ENCODE measurements around the gene GAPT.

The GAPT gene

GRCh38 chr5:58505502-58505901, 14.3 kb downstream of the GAPT start:
- no peak overlapping the region for H3K23ac ChIP-seq (ENCODE audit: low read depth, low read length, poor library complexity)
- H2AK5ac ChIP-seq (ENCODE audit: low read depth, low read length) = no peak overlapping the region
- H2BK5ac ChIP-seq (ENCODE audit: low read length) = no peak overlapping the region
- H2BK12ac ChIP-seq (ENCODE audit: low read length) = no peak overlapping the region
- no peak overlapping the region for H2BK120ac ChIP-seq (ENCODE audit: low read depth, low read length)
- no peaks in the 10 kb centered on the region for H3K79me1 ChIP-seq (ENCODE audit: low read depth, low read length)
- peaks cover 0 to 3% of the 10 kb centered on the region in 2 donors for H3K4me1 ChIP-seq (ENCODE audit: control insufficient read depth in 2 of 2, insufficient read depth in 1 of 2, low read depth in 1 of 2, low read length in 2 of 2)
- no peak overlapping the region for H3K4me2 ChIP-seq (ENCODE audit: insufficient read depth, low read length, poor library complexity, severe bottlenecking)
- no peak overlapping the region for H3K14ac ChIP-seq (ENCODE audit: low read length)
- H3K9me3 ChIP-seq (replicated peaks in 1 of 2; ENCODE audit: control insufficient read depth in 2 of 2, insufficient read depth in 1 of 2, low read depth in 1 of 2, low read length in 2 of 2) = no peaks in the 10 kb centered on the region
- no peak overlapping the region for H4K8ac ChIP-seq (ENCODE audit: low read depth, low read length)
- no peaks in the 10 kb centered on the region for H3K36me3 ChIP-seq (replicated peaks in 1 of 2; ENCODE audit: control insufficient read depth in 2 of 2, insufficient read depth in 2 of 2, low read length in 2 of 2)
- H2BK15ac ChIP-seq (ENCODE audit: low read length) = no peak overlapping the region
- H2AFZ ChIP-seq (ENCODE audit: low read length) = no peak overlapping the region
- H3K27ac ChIP-seq (replicated peaks; ENCODE audit: low read length) = no peak overlapping the region
- no peak overlapping the region for H4K91ac ChIP-seq (ENCODE audit: low read depth, low read length, poor library complexity)
- no peak overlapping the region for H3K4me3 ChIP-seq (ENCODE audit: low read length in 2 of 2)
- no peak overlapping the region for H3K9ac ChIP-seq (ENCODE audit: low read depth, low read length, poor library complexity)
- no peak for DNase-seq (ENCODE audit: low spot score)
- WGBS, 2 donors (ENCODE audit: extremely low coverage in 2 of 2, insufficient read length in 2 of 2, insufficient replicate concordance in 1 of 2) = no CpG with 5 or more reads among the region's 3 CpGs
- H3K4ac ChIP-seq (ENCODE audit: low read length) = no peak overlapping the region
- no peaks in the 10 kb centered on the region for H3K27me3 ChIP-seq (ENCODE audit: control insufficient read depth in 3 of 3, insufficient read depth in 3 of 3, low read depth in 1 of 3, low read length in 3 of 3)
- H3K18ac ChIP-seq (ENCODE audit: low read length) = no peak overlapping the region

GRCh38 chr5:58505971-58506640, 14.9 kb downstream of the GAPT start:
- Histone ChIP-seq H2BK15ac (ENCODE audit: low read length) (no peak overlapping the region), H3K18ac (ENCODE audit: low read length) (no peak overlapping the region), H4K8ac (ENCODE audit: low read depth, low read length) (no peak overlapping the region), H3K36me3 (replicated peaks in 1 of 2; ENCODE audit: control insufficient read depth in 2 of 2, insufficient read depth in 2 of 2, low read length in 2 of 2) (no peaks in the 10 kb centered on the region), H3K23ac (ENCODE audit: low read depth, low read length, poor library complexity) (no peak overlapping the region), H3K14ac (ENCODE audit: low read length) (no peak overlapping the region), H3K9me3 (replicated peaks in 1 of 2; ENCODE audit: control insufficient read depth in 2 of 2, insufficient read depth in 1 of 2, low read depth in 1 of 2, low read length in 2 of 2) (no peaks in the 10 kb centered on the region), H3K9ac (ENCODE audit: low read depth, low read length, poor library complexity) (no peak overlapping the region), H2BK5ac (ENCODE audit: low read length) (no peak overlapping the region), H3K4me3 (ENCODE audit: low read length in 2 of 2) (no peak overlapping the region), H2BK12ac (ENCODE audit: low read length) (no peak overlapping the region), H3K4me1 (ENCODE audit: control insufficient read depth in 2 of 2, insufficient read depth in 1 of 2, low read depth in 1 of 2, low read length in 2 of 2) (peaks cover 0 to 3% of the 10 kb centered on the region in 2 donors), H3K4ac (ENCODE audit: low read length) (no peak overlapping the region), H2AK5ac (ENCODE audit: low read depth, low read length) (no peak overlapping the region), H4K91ac (ENCODE audit: low read depth, low read length, poor library complexity) (no peak overlapping the region), H3K4me2 (ENCODE audit: insufficient read depth, low read length, poor library complexity, severe bottlenecking) (no peak overlapping the region), H2AFZ (ENCODE audit: low read length) (no peak overlapping the region), H3K27ac (replicated peaks; ENCODE audit: low read length) (no peak overlapping the region), H3K27me3 (ENCODE audit: control insufficient read depth in 3 of 3, insufficient read depth in 3 of 3, low read depth in 1 of 3, low read length in 3 of 3) (no peaks in the 10 kb centered on the region), H3K79me1 (ENCODE audit: low read depth, low read length) (no peaks in the 10 kb centered on the region), H2BK120ac (ENCODE audit: low read depth, low read length) (no peak overlapping the region)
- WGBS, 2 donors (ENCODE audit: extremely low coverage in 2 of 2, insufficient read length in 2 of 2, insufficient replicate concordance in 1 of 2) = no CpG with 5 or more reads among the region's 2 CpGs
- DNase-seq (ENCODE audit: low spot score) = no peak

- WGBS, 2 donors (ENCODE audit: extremely low coverage in 2 of 2, insufficient read length in 2 of 2, insufficient replicate concordance in 1 of 2) = no CpG with 5 or more reads among the region's 4 CpGs
- H2BK12ac ChIP-seq (ENCODE audit: low read length) = no peak overlapping the region
- no peak overlapping the region for H3K4me3 ChIP-seq (ENCODE audit: low read length in 2 of 2)
- H4K8ac ChIP-seq (ENCODE audit: low read depth, low read length) = no peak overlapping the region
- no peak overlapping the region for H3K18ac ChIP-seq (ENCODE audit: low read length)
- no peaks in the 10 kb centered on the region for H3K79me1 ChIP-seq (ENCODE audit: low read depth, low read length)
- H3K23ac ChIP-seq (ENCODE audit: low read depth, low read length, poor library complexity) = no peak overlapping the region
- H3K4me1 ChIP-seq (ENCODE audit: control insufficient read depth in 2 of 2, insufficient read depth in 1 of 2, low read depth in 1 of 2, low read length in 2 of 2) = peaks cover 0 to 3% of the 10 kb centered on the region in 2 donors
- H3K9ac ChIP-seq (ENCODE audit: low read depth, low read length, poor library complexity) = no peak overlapping the region
- H2BK5ac ChIP-seq (ENCODE audit: low read length) = no peak overlapping the region
- no peak overlapping the region for H2BK15ac ChIP-seq (ENCODE audit: low read length)
- H3K4ac ChIP-seq (ENCODE audit: low read length) = no peak overlapping the region
- no peaks in the 10 kb centered on the region for H3K27me3 ChIP-seq (ENCODE audit: control insufficient read depth in 3 of 3, insufficient read depth in 3 of 3, low read depth in 1 of 3, low read length in 3 of 3)
- H3K9me3 ChIP-seq (replicated peaks in 1 of 2; ENCODE audit: control insufficient read depth in 2 of 2, insufficient read depth in 1 of 2, low read depth in 1 of 2, low read length in 2 of 2) = no peaks in the 10 kb centered on the region
- no peak overlapping the region for H3K14ac ChIP-seq (ENCODE audit: low read length)
- H2AFZ ChIP-seq (ENCODE audit: low read length) = no peak overlapping the region
- no peak overlapping the region for H3K4me2 ChIP-seq (ENCODE audit: insufficient read depth, low read length, poor library complexity, severe bottlenecking)
- no peak overlapping the region for H3K27ac ChIP-seq (replicated peaks; ENCODE audit: low read length)
- H4K91ac ChIP-seq (ENCODE audit: low read depth, low read length, poor library complexity) = no peak overlapping the region
- H2AK5ac ChIP-seq (ENCODE audit: low read depth, low read length) = no peak overlapping the region
- no peaks in the 10 kb centered on the region for H3K36me3 ChIP-seq (replicated peaks in 1 of 2; ENCODE audit: control insufficient read depth in 2 of 2, insufficient read depth in 2 of 2, low read length in 2 of 2)
- H2BK120ac ChIP-seq (ENCODE audit: low read depth, low read length) = no peak overlapping the region
- no peak for DNase-seq (ENCODE audit: low spot score)
Measured at GRCh38 chr5:58507715-58508114, 16.5 kb downstream of the GAPT start.

- no peak overlapping the region for H2AFZ ChIP-seq (ENCODE audit: low read length)
- H3K9me3 ChIP-seq (replicated peaks in 1 of 2; ENCODE audit: control insufficient read depth in 2 of 2, insufficient read depth in 1 of 2, low read depth in 1 of 2, low read length in 2 of 2) = peaks cover 0 to 12% of the 10 kb centered on the region in 2 donors
- H2BK120ac ChIP-seq (ENCODE audit: low read depth, low read length) = no peak overlapping the region
Measured at GRCh38 chr5:58517198-58517597, 26.0 kb downstream of the GAPT start.

More at GRCh38 chr5:58517198-58517597, 26.0 kb downstream of the GAPT start:
- H4K91ac ChIP-seq (ENCODE audit: low read depth, low read length, poor library complexity) = no peak overlapping the region
- no peaks in the 10 kb centered on the region for H3K27me3 ChIP-seq (ENCODE audit: control insufficient read depth in 3 of 3, insufficient read depth in 3 of 3, low read depth in 1 of 3, low read length in 3 of 3)
- no peak for DNase-seq (ENCODE audit: low spot score)
- H3K9ac ChIP-seq (ENCODE audit: low read depth, low read length, poor library complexity) = no peak overlapping the region
- H3K36me3 ChIP-seq (replicated peaks in 1 of 2; ENCODE audit: control insufficient read depth in 2 of 2, insufficient read depth in 2 of 2, low read length in 2 of 2) = no peaks in the 10 kb centered on the region
- no peak overlapping the region for H3K27ac ChIP-seq (replicated peaks; ENCODE audit: low read length)
- H3K18ac ChIP-seq (ENCODE audit: low read length) = no peak overlapping the region
- no peak overlapping the region for H2BK5ac ChIP-seq (ENCODE audit: low read length)
- no peak overlapping the region for H2BK15ac ChIP-seq (ENCODE audit: low read length)
- no peak overlapping the region for H3K14ac ChIP-seq (ENCODE audit: low read length)
- no peak overlapping the region for H2BK12ac ChIP-seq (ENCODE audit: low read length)
- H3K4me3 ChIP-seq (ENCODE audit: low read length in 2 of 2) = no peak overlapping the region
- H3K4me2 ChIP-seq (ENCODE audit: insufficient read depth, low read length, poor library complexity, severe bottlenecking) = no peak overlapping the region
- H3K23ac ChIP-seq (ENCODE audit: low read depth, low read length, poor library complexity) = no peak overlapping the region
- no peak overlapping the region for H3K4ac ChIP-seq (ENCODE audit: low read length)
- no peaks in the 10 kb centered on the region for H3K79me1 ChIP-seq (ENCODE audit: low read depth, low read length)
- H3K4me1 ChIP-seq (ENCODE audit: control insufficient read depth in 2 of 2, insufficient read depth in 1 of 2, low read depth in 1 of 2, low read length in 2 of 2) = no peaks in the 10 kb centered on the region
- H4K8ac ChIP-seq (ENCODE audit: low read depth, low read length) = no peak overlapping the region
- no peak overlapping the region for H2AK5ac ChIP-seq (ENCODE audit: low read depth, low read length)

All from neuronal stem cell (in vitro differentiated cells).